Activated T-cell treated with anti-CD3 and anti-CD28 coated beads, Interleukin-2, amount 50 U/mL, for 1 hour (primary cell): ENCODE measurements around the gene TFPT.
A peak's percentile ranks its signal among the peaks of the same experiment; 100 is the strongest.

Experiments
- DNase-seq: peaks from one replicate; pipeline ENCODE4 v3.0.0-alpha.2; 2020

The TFPT gene

GRCh38 chr19:54148158-54148557 is 32.7 kb upstream of the TFPT start:
- no peak for DNase-seq

GRCh38 chr19:54147676-54148075 is 32.2 kb upstream of the TFPT start:
- DNase-seq: no peak

DNA sequence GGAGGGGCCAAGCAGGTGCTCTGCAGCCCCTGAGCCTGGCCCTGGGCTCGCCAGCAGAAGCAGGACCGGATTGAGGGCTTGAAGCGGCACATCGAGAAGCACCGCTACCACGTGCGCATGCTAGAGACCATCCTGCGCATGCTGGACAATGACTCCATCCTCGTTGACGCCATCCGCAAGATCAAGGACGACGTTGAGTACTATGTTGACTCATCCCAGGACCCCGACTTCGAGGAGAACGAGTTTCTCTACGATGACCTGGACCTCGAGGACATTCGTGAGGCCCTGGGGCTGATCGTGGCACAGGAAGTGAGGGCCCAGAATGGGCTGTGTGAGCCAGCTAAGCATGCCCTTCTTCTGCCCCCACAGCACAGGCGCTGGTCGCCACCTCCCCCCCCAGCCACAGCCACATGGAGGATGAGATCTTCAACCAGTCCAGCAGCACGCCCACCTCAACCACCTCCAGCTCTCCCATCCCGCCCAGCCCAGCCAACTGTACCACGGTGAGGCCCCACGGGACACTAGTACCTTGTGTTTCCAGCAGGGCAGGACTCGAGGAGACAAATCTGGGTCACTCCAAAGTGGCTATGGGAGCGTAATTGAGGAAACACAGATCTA is 30.2 kb upstream of the TFPT start:
- no peak for DNase-seq

- DNase-seq: no peak
These were observed 26.8 kb upstream of the TFPT start for GRCh38 chr19:54142166-54142780.

DNA sequence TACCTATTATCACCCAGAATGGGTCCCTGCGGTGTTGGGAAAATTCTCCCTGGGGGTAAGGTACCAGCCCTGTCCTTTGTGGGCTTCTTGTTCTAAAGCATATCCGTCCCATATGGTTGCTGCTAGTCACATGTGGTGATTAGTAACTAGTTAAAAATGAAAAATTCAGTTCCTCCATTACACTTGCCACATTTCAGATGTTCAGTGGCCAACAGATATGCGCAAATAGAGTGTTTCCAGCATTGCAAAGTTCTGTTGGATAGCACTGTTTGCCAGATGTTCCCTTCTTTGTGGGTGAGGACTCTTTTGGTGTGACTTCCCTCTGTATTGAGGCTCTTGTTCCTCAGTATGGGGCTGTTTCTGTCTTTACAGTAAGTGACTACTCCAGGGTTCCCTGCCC is 25.9 kb upstream of the TFPT start:
- no peak for DNase-seq

DNA sequence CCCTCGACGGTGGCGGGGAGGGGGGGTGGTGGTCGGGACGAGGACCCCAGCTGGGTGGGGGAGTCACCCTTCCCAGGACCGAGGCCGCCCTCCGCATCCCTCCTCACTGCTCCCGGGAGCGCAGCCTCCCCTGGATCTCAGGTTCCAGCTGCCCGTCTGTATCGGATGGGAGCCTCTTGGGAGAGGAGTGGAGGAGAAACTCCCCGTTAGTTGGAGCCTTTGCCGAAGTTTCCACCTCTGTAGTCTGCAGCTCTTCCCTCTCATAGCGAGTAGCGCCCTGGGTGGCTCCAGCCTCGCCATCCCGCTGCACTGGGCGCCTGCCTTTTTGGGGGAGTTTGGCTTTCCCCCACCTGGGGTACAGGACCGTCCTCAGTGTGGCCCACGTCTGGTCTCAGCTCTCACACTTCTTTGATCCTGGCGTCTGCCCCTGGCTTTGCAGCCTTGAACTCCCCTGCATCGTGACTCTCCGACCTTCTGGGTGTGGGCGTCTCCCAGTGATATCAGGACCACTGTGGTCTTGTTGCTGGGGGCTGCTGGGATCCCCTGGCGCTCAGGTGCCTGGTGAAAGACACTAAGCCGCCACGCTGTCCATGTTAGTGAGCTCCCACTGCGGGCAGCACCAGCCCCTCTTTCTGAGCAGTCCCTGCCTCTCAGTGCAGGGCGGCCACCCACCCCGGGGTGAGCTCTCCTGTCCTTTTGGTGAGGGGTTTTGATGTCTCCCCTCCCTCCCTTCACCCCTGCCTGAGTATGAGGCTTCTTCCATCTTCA is 23.2 kb upstream of the TFPT start:
- no peak for DNase-seq

DNA sequence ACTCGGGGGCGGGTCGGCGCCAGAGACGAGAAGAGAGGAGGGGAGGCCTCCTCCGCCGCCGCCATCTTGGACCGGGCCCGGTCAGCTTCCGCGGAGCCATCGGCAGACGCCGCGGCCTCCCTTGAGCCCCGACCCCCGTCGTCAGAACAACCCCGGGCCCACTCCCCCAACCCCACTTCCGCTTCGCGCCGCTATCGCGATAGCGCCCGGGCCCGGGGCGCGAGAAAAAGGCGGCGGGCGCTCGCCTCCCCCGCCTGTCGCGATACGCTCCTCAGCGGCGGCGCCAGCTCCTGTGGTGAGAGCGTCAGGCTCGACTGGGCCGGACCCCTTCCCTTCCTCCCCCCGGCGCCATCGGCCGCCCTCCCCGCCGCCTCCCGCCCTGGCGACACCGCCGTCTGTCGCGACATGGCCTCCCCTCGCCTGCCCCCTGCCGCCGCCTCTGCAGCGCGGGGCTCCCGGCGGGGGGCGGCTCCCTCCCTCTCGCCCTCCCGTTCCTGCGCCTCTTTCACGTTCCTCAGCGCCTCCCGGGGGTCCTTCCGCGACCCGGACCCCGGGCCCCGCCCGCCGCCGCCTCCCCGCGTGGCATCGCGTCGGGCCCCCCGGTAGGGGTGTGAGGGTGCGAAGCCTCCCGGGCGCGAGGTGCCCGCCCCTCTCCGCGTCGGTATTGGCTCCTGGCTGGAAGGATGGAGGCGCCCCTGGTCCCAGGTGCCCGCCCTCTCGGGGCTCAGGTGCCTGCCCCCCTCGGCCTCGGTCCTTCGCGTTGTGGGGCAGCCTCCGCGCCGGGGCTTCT is 22.4 kb upstream of the TFPT start, which contains the start of gene CNOT3:
Gene CNOT3 (plus strand): TSS at position 64 of the 790 bp plus-strand sequence. CDS start 5,217 bp downstream, outside the sequence.
- peak; percentile 52 for DNase-seq

DNA sequence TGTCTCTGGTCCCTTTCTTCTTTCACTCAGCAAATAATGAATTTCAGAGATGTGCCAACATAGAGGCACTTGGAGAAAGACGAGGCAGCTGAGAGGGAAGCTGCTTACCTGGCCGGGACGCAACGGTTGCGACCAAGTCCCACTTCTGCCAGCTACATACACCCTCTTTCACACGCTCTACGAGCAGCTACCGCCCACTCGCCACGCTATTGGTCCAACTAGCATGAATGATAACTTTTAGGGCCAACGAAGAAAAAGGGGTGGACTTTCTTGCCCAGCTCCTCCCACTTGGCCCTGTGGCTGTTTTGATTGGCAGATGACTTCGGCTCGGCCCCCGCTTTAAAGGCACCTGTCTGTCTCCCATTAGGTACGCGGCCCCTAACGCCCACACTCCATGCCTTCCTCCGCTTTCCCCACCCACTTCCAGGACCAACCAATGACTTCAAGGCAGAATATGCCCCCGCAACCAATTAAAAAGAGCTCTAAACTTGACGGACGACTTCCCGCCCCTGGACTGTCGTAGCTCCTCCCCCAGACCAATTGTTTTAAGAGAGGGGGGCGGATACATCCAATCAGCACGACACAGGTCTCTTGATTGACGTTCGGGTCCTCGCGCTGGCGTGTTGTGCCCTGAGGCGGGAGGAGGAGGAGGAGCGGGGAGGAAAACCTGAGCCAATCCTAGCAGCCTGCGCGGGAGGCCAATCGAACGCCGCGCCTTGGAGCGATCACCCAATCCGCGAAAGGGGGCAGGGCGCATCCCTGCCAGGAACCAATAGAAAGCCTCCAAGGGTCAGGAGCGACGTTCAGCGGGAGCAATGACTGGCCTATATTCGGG is 21.6 kb upstream of the TFPT start:
- peak; percentile 97 for DNase-seq

DNA sequence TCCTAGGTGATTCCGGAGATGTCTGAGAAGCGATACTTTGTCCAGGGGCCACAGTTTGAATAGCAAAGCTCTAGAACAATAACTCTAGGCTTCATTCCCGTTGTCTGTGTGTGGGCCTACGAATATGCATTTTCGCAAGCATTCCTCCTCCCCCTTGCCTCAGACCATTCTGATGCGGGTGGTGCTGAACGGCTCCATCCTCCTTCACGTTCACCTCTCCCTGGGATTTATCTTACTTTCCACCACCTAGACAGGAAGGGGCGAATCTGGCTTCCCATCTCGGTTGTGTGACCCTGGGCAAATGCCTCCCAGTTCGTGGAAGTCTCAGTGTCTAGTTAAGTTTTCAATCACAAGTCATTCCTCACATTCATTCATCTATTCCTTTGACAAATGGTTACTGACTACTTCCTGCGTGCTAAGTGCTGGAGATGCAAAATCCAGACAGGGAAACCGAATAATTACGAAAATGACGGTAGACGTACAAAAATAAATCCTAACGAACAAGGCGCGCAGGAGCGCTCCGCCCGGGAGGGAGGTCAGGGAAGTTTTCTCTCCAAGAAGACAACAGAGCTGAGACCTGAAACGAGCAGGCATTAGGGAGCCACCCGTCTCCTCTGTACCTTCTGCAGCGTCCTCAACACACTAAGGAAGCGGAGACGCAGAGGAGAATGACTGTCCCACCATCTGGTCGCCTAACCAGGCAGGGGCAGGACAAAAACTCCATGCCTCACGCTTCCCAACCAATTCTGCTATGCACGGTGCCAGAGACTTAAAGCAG is 20.8 kb upstream of the TFPT start:
- DNase-seq: no peak

GRCh38 chr19:54133957-54134590 is 18.6 kb upstream of the TFPT start:
- no peak for DNase-seq

DNA sequence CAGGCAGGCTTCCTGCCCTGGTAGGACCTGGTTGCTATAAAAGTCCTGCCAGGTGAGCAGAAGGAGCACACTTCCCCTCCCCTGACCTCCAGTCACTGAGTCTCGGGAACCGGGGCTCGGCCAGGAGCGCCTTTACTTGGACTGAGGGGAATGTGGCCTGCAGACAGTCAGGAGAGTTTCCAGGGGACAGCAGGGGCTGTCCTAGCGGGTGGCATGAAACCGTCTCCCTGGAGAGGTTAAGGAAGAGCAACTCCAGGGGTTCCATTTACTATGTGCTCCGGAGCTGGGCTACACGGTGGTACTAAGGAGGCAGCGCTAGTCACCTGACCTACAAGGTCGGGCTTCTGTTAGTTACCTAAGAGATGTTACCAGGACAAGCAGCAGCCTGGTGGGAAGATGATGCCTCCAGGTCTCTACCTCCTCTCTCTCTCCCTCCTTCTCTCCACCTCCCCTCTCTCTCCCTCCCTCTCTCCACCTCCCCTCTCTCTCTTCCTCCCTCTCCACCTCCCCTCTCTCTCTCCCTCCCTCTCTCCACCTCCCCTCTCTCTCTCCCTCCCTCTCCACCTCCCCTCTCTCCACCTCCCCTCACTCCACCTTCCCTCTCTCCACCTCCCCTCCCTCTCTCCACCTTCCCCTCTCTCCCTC is 18.0 kb upstream of the TFPT start:
- no peak for DNase-seq

DNA sequence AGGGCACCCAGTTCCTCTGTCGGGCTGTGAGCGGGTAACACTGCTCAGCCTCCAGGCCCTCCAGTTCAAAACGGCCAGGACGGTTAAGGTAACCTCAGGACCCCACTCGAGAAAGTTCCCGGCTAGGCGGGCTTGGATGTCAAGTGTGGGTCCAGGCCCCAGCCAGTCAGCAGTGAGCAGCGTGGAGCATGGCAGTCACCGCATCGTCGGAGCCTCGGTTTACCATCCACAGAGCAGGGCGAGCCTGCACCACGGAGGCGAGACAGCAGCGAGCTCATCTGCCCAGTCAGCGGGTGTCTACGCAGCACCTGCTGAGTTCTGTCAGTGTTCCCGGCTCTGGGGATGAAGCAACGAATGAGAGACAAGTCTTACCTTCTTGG is 14.2 kb upstream of the TFPT start:
- no peak for DNase-seq

GRCh38 chr19:54128796-54129616 is 13.5 kb upstream of the TFPT start:
- DNase-seq: no peak

- DNase-seq: no peak
These were observed 12.9 kb upstream of the TFPT start for GRCh38 chr19:54128441-54128725.

DNA sequence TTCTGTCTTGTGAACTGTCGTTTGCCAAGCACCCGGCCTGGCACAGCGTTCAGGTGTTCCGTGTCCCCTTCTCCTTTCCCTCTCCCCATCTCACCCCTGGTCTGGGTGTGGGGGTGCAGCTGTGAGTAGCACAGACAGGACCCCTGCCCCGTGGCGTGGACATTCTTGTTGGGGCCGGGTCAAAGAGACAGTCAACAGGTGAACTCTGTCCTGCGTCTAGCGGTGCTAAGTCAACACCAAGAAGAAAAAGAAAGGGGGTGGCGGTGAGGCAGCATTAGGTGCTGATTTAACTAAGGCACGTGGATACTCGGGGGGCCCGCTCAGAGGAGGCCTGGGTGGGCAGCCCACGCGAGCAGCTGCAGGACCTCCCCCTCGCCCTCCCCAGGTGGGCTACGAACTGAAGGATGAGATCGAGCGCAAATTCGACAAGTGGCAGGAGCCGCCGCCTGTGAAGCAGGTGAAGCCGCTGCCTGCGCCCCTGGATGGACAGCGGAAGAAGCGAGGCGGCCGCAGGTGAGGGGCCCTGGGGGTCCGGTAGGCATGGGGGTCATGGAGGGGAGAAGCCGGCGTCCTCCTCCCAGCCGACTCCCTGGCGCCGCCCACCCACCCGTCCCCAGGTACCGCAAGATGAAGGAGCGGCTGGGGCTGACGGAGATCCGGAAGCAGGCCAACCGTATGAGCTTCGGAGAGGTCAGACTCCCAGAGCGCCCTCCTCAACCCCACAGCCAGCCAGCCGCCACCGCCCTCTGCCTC is 12.4 kb upstream of the TFPT start:
- DNase-seq: no peak

DNA sequence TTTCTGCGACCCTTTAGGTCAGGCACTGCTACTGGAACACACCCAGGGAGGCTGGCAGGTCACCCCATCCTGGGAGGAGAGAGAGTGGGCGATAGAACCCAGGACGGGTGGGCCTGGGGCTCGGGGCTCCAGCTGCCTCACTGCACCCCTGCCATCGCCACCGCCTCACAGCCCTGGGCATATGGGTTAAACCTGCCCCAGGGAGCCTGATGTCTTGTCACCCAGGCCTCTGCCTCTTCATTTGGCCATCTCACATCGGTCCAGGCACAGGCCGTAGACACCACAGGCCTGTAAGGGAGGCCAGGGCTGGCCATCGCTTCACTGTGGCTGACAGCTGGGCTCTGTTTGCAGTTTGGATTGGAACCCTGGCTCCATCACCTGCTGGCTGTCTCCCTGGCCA is 10.3 kb upstream of the TFPT start:
- DNase-seq: no peak

GRCh38 chr19:54124393-54124792 is 8.9 kb upstream of the TFPT start:
- no peak for DNase-seq

DNA sequence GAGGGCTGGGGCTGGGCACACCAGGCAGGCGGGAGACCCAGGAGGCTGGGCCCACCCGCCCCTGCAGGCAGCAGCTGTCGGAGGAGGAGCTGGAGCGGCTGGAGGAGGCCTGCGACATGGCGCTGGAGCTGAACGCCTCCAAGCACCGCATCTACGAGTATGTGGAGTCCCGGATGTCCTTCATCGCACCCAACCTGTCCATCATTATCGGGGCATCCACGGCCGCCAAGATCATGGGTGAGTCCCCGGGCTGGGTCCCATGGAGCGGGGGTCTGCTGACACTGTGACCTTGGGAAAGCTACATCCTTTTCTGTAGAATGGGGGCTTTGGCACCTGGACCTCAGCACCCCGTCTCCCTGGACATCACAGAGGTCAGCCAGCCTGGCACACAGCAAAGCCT is 8.2 kb upstream of the TFPT start:
- no peak for DNase-seq

GRCh38 chr19:54121259-54121658 is 5.8 kb upstream of the TFPT start:
- no peak for DNase-seq
